ENCODE measurements around the gene CAV1. TPM values are rescaled to one million over a fixed set of nuclear protein-coding genes. Genes with fewer than 3 reads are reported as not detected.

Gene CAV1
- total RNA-seq, 1 experiment from 2014 or later: 437 TPM

- DNase-seq (ENCODE audit: low read depth): no peak
Observed at GRCh38 chr7:116553168-116553964, 28.5 kb downstream of the CAV1 start.

- no peak for DNase-seq (ENCODE audit: low read depth)
Observed at GRCh38 chr7:116554436-116554835, 29.6 kb downstream of the CAV1 start.

- DNase-seq (ENCODE audit: low read depth): no peak
Observed at GRCh38 chr7:116554911-116555310, 30.1 kb downstream of the CAV1 start.

GRCh38 chr7:116557066-116557585, 32.3 kb downstream of the CAV1 start:
- DNase-seq (ENCODE audit: low read depth): no peak

GRCh38 chr7:116557901-116558300, 33.1 kb downstream of the CAV1 start:
- no peak for DNase-seq (ENCODE audit: low read depth)

GRCh38 chr7:116560021-116560970, 35.5 kb downstream of the CAV1 start:
- no peak for DNase-seq (ENCODE audit: low read depth)

GRCh38 chr7:116561697-116562483, 37.1 kb downstream of the CAV1 start:
- DNase-seq (ENCODE audit: low read depth): no peak

GRCh38 chr7:116562529-116563121, 37.8 kb downstream of the CAV1 start:
- DNase-seq (ENCODE audit: low read depth): no peak

GRCh38 chr7:116565981-116566380, 41.1 kb downstream of the CAV1 start:
- DNase-seq (ENCODE audit: low read depth): no peak

GRCh38 chr7:116566666-116567065, 41.8 kb downstream of the CAV1 start:
- no peak for DNase-seq (ENCODE audit: low read depth)

GRCh38 chr7:116569737-116570136, 44.9 kb downstream of the CAV1 start:
- DNase-seq (ENCODE audit: low read depth): peak; percentile 87

GRCh38 chr7:116570306-116570705, 45.5 kb downstream of the CAV1 start:
- DNase-seq (ENCODE audit: low read depth): peak; percentile 16

- peak; percentile 87 for DNase-seq (ENCODE audit: low read depth)
Observed at GRCh38 chr7:116571037-116571436, 46.2 kb downstream of the CAV1 start.

GRCh38 chr7:116571552-116571951, 46.7 kb downstream of the CAV1 start:
- DNase-seq (ENCODE audit: low read depth): no peak

- DNase-seq (ENCODE audit: low read depth): no peak
Observed at GRCh38 chr7:116572036-116572435, 47.2 kb downstream of the CAV1 start.

- no peak for DNase-seq (ENCODE audit: low read depth)
Observed at GRCh38 chr7:116573541-116573940, 48.7 kb downstream of the CAV1 start.

GRCh38 chr7:116574025-116574822, 49.4 kb downstream of the CAV1 start:
- DNase-seq (ENCODE audit: low read depth): peak; percentile 39

- DNase-seq (ENCODE audit: low read depth): no peak
Observed at GRCh38 chr7:116575853-116576252, 51.0 kb downstream of the CAV1 start.

GRCh38 chr7:116576350-116577319, 51.8 kb downstream of the CAV1 start:
- peak; percentile 98 for DNase-seq (ENCODE audit: low read depth)

Data from HT1080 (cell line).